ENCODE results near the gene PITX3.
A peak's percentile ranks its signal among the peaks of the same experiment; 100 is the strongest.

Gene PITX3

GRCh38 chr10:102225646-102226541 is 15.4 kb downstream of the PITX3 start, which contains the start of gene ELOVL3:
ELOVL3 (plus strand) TSS chr10:102226299; CDS start chr10:102226549, 250 bp downstream.
- DNase-seq, result peak; percentile 93 to 96 (median 94)

GRCh38 chr10:102222797-102223196 is 18.5 kb downstream of the PITX3 start:
- DNase-seq, result no peak

GRCh38 chr10:102220612-102221011 is 20.7 kb downstream of the PITX3 start:
- no peak for DNase-seq

- DNase-seq, result no peak
These were observed 21.9 kb downstream of the PITX3 start for GRCh38 chr10:102219370-102219769.

- peak; percentile 29 to 48 (median 34) for DNase-seq
These were observed 27.7 kb downstream of the PITX3 start for GRCh38 chr10:102213599-102213998.

- DNase-seq, result no peak
These were observed 29.6 kb downstream of the PITX3 start for GRCh38 chr10:102211615-102212299.

- DNase-seq, result no peak
These were observed 32.8 kb downstream of the PITX3 start for GRCh38 chr10:102208311-102209035.

- DNase-seq, result no peak
These were observed 38.9 kb downstream of the PITX3 start for GRCh38 chr10:102202386-102202785.

- DNase-seq, result peak; percentile 49 to 56 (median 55)
These were observed 40.3 kb downstream of the PITX3 start for GRCh38 chr10:102200751-102201640.

GRCh38 chr10:102198027-102198426 is 43.3 kb downstream of the PITX3 start:
- peak in 2 of 3 donors; percentile 6 to 22 for DNase-seq

GRCh38 chr10:102196893-102197292 is 44.4 kb downstream of the PITX3 start:
- peak; percentile 56 to 71 (median 64) for DNase-seq

GRCh38 chr10:102195296-102195870 is 45.9 kb downstream of the PITX3 start:
- DNase-seq, result peak; percentile 31 to 54 (median 44)

- DNase-seq, result no peak
These were observed 49.4 kb downstream of the PITX3 start for GRCh38 chr10:102191956-102192355.

- peak; percentile 17 to 69 (median 52) for DNase-seq
These were observed 52.1 kb downstream of the PITX3 start for GRCh38 chr10:102188941-102189898.

- DNase-seq, result no peak
These were observed 52.9 kb downstream of the PITX3 start for GRCh38 chr10:102188298-102188940.

- DNase-seq, result no peak
These were observed 55.3 kb downstream of the PITX3 start for GRCh38 chr10:102185811-102186527.

GRCh38 chr10:102185272-102185671 is 56.0 kb downstream of the PITX3 start:
- no peak for DNase-seq

GRCh38 chr10:102184606-102185005 is 56.7 kb downstream of the PITX3 start:
- DNase-seq, result no peak
